ENCODE data around the gene CDYL.

CDYL gene

DNA sequence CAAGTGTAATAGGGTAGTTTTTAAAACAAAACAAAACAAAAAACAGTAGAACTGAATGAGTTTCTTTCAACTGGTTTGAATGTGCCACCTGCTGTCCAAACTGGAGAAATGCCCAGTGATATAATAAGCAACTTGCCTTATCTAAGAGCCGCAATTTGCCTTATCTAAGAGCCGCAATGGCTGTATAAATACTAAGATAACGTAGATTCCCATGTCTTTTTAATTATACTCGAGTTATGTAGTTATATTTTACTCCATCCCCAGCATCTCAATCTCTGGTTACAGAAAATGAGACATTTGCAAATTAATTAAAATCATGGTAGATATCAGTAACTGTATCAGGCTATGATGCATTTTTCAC lies 160.5 kb downstream of the CDYL start:
- TF ChIP-seq, protein P1, sequence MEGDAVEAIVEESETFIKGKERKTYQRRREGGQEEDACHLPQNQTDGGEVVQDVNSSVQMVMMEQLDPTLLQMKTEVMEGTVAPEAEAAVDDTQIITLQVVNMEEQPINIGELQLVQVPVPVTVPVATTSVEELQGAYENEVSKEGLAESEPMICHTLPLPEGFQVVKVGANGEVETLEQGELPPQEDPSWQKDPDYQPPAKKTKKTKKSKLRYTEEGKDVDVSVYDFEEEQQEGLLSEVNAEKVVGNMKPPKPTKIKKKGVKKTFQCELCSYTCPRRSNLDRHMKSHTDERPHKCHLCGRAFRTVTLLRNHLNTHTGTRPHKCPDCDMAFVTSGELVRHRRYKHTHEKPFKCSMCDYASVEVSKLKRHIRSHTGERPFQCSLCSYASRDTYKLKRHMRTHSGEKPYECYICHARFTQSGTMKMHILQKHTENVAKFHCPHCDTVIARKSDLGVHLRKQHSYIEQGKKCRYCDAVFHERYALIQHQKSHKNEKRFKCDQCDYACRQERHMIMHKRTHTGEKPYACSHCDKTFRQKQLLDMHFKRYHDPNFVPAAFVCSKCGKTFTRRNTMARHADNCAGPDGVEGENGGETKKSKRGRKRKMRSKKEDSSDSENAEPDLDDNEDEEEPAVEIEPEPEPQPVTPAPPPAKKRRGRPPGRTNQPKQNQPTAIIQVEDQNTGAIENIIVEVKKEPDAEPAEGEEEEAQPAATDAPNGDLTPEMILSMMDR (IDR thresholded peaks at IDR 0.05) = peak; percentile 67

DNA sequence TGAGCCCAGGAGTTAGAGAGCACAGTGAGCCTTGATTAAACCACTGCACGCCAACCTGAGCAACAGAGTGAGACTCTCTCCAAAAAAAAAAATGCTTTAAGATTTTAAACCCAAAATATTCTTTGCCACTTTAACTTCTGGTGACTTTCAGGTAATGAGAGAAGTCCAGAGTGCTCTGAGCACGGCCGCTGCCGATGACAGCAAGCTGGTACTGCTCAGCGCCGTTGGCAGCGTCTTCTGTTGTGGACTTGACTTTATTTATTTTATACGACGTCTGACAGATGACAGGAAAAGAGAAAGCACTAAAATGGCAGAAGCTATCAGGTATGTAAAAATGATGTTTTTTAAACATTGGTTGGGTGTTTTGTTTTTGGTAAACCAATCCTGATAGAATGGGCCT lies 161.2 kb downstream of the CDYL start:
- TF ChIP-seq, protein P1 (IDR thresholded peaks at IDR 0.05) = no peak

DNA sequence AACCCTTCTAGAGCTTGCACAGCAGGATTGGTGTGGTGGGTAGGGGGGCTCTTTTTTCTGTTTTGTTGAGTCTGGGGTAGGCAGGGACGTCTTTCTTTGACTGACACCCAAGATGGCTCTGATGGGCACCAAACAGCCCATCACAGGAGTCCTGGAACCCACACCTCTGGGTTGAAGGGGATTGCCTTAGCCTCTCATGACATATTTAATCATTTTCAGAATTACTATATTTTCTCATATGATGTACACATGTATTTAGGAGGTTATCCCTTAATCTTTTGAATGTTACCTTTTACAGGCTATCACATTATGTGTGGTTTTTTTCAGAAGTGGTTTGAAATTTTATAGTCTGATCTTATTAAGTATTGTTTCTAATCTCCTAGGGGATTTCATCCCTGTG lies 163.0 kb downstream of the CDYL start:
- TF ChIP-seq, protein P1 (IDR thresholded peaks at IDR 0.05) = no peak

DNA sequence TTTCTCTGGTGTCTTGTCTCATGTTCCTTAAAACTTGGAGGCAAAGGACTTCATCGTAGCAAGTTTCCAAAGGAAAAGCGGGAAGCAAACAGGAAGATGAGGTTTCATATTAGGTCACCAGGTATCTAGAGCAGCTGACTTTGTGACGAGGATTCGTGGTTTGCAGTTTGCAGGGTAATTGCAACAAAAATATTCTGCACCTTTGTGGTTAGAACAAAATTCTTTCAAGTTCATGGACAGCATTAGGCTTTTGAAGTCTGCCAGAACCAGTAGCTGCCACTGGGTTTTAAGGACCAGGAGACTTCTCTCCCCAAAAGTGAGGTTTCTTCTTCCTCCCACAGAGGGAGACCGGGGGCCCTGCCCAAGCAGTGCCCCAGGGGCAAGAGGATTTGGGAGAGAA lies 164.2 kb downstream of the CDYL start:
- TF ChIP-seq, protein P1 (IDR thresholded peaks at IDR 0.05) = no peak

DNA sequence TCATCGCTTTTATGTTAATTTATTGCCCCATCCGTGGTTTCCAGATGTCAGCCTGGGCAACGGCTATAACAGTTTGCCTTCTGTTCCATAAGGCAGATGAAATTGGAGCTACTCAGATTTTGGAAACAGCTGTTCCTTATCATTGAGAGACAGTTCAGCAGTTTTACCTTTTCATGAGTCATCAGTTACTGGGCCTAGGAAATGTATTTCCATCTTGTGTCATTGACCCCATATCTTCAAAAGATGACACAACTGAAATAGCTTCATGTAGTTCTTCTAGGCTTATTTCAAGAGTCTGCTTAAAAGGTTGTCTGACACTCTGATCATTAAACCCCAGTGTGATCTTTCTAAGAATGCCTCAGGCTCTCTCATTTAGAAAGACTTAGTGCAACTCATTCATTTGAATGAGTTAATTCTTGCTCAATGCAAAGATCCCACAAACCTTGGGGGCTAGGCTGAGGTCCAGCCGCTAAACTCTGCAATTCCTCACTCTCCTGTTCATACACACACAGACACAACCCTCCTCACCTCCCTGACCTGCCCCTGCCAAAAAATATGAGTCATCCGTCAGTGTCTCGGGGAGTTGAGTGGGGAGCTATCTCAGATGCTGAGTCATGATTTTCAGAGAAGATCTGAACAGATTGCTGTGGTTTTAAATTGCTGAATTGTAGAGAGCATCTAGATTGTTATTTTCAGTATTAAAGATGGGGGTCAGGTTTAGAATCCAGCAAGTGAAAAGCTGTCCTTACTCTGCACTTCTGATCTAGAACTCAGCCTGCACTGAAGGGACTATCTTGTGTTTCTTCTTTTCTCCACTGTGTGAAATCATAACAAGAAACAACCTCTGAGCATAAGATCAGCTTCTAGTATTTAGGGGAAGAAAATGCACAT lies 165.8 kb downstream of the CDYL start:
- TF ChIP-seq, protein P1 (IDR thresholded peaks at IDR 0.05) = no peak

DNA sequence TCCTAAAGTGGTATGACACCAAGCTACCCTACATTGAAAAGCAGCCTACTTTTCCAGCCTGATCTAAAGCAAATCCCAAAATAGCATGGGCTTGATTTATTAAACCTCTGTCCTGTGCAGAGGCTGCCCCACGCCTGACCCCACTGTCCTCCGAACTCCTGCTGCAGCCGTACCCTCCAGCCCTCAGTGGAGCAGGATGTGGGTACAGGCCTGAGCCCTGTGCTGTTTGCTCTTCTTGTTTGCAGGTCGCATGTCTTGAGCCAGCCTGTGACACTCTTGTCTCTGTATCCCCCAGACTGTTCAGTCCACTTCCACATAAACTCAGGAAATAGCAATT lies 166.4 kb downstream of the CDYL start:
- TF ChIP-seq, protein P1 (IDR thresholded peaks at IDR 0.05) = no peak

DNA sequence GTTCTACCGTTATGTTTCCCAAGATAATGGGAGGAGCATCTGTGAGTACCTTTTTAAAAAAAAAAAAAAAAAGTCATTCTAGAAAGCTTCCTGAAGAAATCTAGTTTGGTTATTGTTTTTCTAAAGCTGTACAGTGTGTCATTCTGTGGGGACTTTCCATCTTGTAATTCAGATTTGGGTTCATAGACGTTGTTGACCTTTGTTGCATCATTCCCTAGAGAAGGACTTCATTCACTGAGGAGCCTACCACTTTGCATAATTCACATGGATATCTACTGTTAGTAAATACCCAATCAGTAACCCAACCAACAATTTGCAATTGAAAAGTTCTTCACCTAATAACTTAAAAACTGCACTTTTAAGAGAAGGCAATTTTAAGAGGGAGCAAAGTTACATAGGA lies 167.5 kb downstream of the CDYL start:
- TF ChIP-seq, protein P1 (IDR thresholded peaks at IDR 0.05) = no peak

DNA sequence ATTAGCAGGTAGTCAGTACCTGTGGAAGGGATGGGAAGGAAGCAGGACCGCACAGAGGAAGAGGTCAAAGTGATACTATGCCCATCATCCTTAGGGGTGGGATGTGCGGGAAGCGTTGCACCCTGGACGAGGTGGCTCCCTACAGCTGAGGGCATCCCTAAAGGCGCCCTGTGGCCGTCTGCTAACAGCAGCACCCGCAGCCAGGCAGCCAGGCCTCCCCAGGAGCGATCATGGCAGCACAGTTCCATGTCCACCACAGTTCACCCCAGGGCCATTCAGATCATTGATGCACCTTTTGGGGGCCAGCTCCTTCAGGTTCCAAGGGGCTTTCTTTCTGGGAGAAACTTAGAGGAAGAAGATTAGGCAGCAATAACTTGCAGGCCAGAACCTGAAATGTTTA lies 168.1 kb downstream of the CDYL start:
- TF ChIP-seq, protein P1 (IDR thresholded peaks at IDR 0.05) = no peak

Measured in LNCAP (cell line).